B cell (primary cell): ENCODE measurements around the gene CCDC43. TPM values are rescaled to one million over a fixed set of nuclear protein-coding genes. Genes with fewer than 3 reads are reported as not detected.
"Not testable (repeated sequence)": the region's sequence is repeated elsewhere in the genome, so short reads cannot be mapped to it uniquely, and the experiment has no call there.

Experiments used
- ATAC-seq: fragments of 200-7000 bp; cut with Tn5 transposase; one replicate; pipeline ENCODE4 v1.10.0; 2021; ENCODE audit warnings: low read depth, mild to moderate bottlenecking, moderate number of reproducible peaks, moderate library complexity
- CTCF ChIA-PET: fragments of 350-600 bp; sonication (Branson Sonifier 250); formaldehyde crosslinking; loops from one replicate; lab custom pipeline; 2021; ENCODE audit warnings: antibody characterized with exemption, inconsistent platforms; lab: Charles Lee
- POLR2A ChIA-PET: fragments of 350-600 bp; sonication (Branson Sonifier 250); formaldehyde crosslinking; loops from one replicate; lab custom pipeline; 2021; ENCODE audit warnings: antibody characterized with exemption; lab: Charles Lee
- DNase-seq: peaks from one replicate; pipeline ENCODE4 v3.0.0; 2013
- H2AFZ ChIP-seq: 2 replicates; pipeline ENCODE4 v1.6.1; 2012; ENCODE audit warnings: mild to moderate bottlenecking, low read depth, low read length; ENCODE audit not compliant: insufficient read depth, poor library complexity, severe bottlenecking
- H3K27ac ChIP-seq, 2 donors: 1 replicate in 1 of 2; 2 replicates in 1 of 2; pipeline ENCODE4 v1.5.1; 2012 to 2013; ENCODE audit warnings: low read length in 2 of 2, mild to moderate bottlenecking in 2 of 2, moderate library complexity in 1 of 2
- H3K27me3 ChIP-seq, 4 experiments: fragments of 200-600 bp in 1 of 4; sonication (generic) in 1 of 4; replicated peaks in 1 of 4; 1 replicate in 2 of 4; 2 replicates in 2 of 4; pipeline versions ENCODE4 v1.6.1 to v1.7.0; 2013 to 2016; ENCODE audit warnings: low read length in 3 of 4, mild to moderate bottlenecking in 2 of 4, mixed read lengths in 1 of 4, moderate library complexity in 1 of 4; ENCODE audit not compliant: insufficient read depth in 4 of 4, control insufficient read depth in 3 of 4; ENCODE audit errors: control extremely low read depth in 1 of 4
- H3K36me3 ChIP-seq, 2 experiments: replicated peaks in 1 of 2; 1 replicate in 1 of 2; 2 replicates in 1 of 2; pipeline versions ENCODE4 v1.6.1 to v1.7.1; 2013; ENCODE audit warnings: low read length in 1 of 2; ENCODE audit not compliant: insufficient read depth in 2 of 2, control insufficient read depth in 1 of 2; ENCODE audit errors: control extremely low read depth in 1 of 2, extremely low read depth in 1 of 2
- H3K4me1 ChIP-seq, 2 donors: fragments of 200-600 bp in 1 of 2; sonication (generic) in 1 of 2; 1 replicate in 1 of 2; 2 replicates in 1 of 2; pipeline versions ENCODE4 v1.5.1 to v1.6.1; 2013 to 2017; ENCODE audit warnings: low read length in 2 of 2; ENCODE audit not compliant: control insufficient read depth in 2 of 2, insufficient read depth in 2 of 2
- H3K4me2 ChIP-seq: replicated peaks from 2 replicates; pipeline ENCODE3; 2012; ENCODE audit warnings: mild to moderate bottlenecking, low read depth, low read length; ENCODE audit not compliant: poor library complexity, severe bottlenecking
- H3K4me3 ChIP-seq, 5 experiments: fragments of 200-600 bp in 1 of 5; sonication (generic) in 1 of 5; 1 replicate in 3 of 5; 2 replicates in 2 of 5; pipeline versions ENCODE4 v1.5.1 to v1.7.0; 2011 to 2016; ENCODE audit warnings: low read length in 4 of 5, mild to moderate bottlenecking in 4 of 5, low read depth in 2 of 5, control low read depth in 1 of 5, moderate library complexity in 1 of 5; ENCODE audit not compliant: insufficient read depth in 1 of 5; ENCODE audit errors: control extremely low read depth in 1 of 5, extremely low read depth in 1 of 5
- H3K79me2 ChIP-seq: fragments of 200-600 bp; sonication (generic); one replicate; pipeline ENCODE4 v1.6.0; 2016; ENCODE audit warnings: low read length; ENCODE audit not compliant: control insufficient read depth, insufficient read depth
- H3K9ac ChIP-seq: fragments of 200-600 bp; sonication (generic); 2 replicates; pipeline ENCODE4 v1.6.1; 2017; ENCODE audit warnings: mild to moderate bottlenecking, low read length, moderate library complexity
- H3K9me3 ChIP-seq, 3 donors: one replicate each; pipeline versions ENCODE4 v1.6.1 to v1.7.1; 2013; ENCODE audit warnings: low read length in 2 of 3; ENCODE audit not compliant: control insufficient read depth in 2 of 3, insufficient read depth in 1 of 3; ENCODE audit errors: control extremely low read depth in 1 of 3
- H4K20me1 ChIP-seq: 2 replicates; pipeline ENCODE4 v1.6.0; 2012; ENCODE audit warnings: mild to moderate bottlenecking, low read length; ENCODE audit not compliant: insufficient read depth, control insufficient read depth, poor library complexity, severe bottlenecking
- H3K27ac Mint-ChIP-seq: one replicate; pipeline ENCODE4 v1.8.0; 2021; ENCODE audit warnings: mixed read lengths
- H3K27me3 Mint-ChIP-seq: one replicate; pipeline ENCODE4 v1.8.0; 2021; ENCODE audit warnings: mixed read lengths
- H3K4me1 Mint-ChIP-seq: one replicate; pipeline ENCODE4 v1.8.0; 2021; ENCODE audit warnings: mixed read lengths
- H3K4me3 Mint-ChIP-seq: one replicate; pipeline ENCODE4 v1.8.0; 2021; ENCODE audit warnings: mixed read lengths
- H3K9me3 Mint-ChIP-seq: one replicate; pipeline ENCODE4 v1.8.0; 2022; ENCODE audit warnings: mixed read lengths; ENCODE audit not compliant: insufficient read depth
- EZH2 ChIP-seq: IDR thresholded peaks from 2 replicates; pipeline ENCODE4 v1.6.1; 2012; ENCODE audit warnings: borderline replicate concordance, low read depth, mild to moderate bottlenecking, moderate library complexity, low read length; ENCODE audit not compliant: insufficient read depth, poor library complexity, severe bottlenecking
- WGBS: methylation state at CpG from one replicate; pipeline ENCODE4 v1.1.5; 2013; ENCODE audit warnings: missing lambda C conversion rate; ENCODE audit not compliant: insufficient coverage; 5-methylcytosine and 5-hydroxymethylcytosine counted together
- intact Hi-C: fragments of 100-400 bp; cut with micrococcal nuclease; formaldehyde crosslinking; loops from one replicate; pipeline ENCODE4 v1.10.0; 2022
- polyA plus RNA-seq: library from polyadenylated mRNA; depleted of rRNA; stranded (reverse); fragments of >200 nt; gene quantifications from 2 replicates; pipeline ENCODE4 v1.2.3, GENCODE V29; 2012
- total RNA-seq, 2 donors: library from RNA; stranded (reverse); fragments of 120-200 nt in 1 of 2; gene quantifications; 1 replicate in 1 of 2; 2 replicates in 1 of 2; pipeline versions ENCODE4 v1.2.3 to v1.2.4, GENCODE V29; 2013 to 2022
- TF ChIP-seq, protein P1 (sequence below): fragments of 200-600 bp; IDR thresholded peaks from one replicate; pipeline ENCODE4 v1.8.0; 2022; ENCODE audit warnings: antibody characterized with exemption, mild to moderate bottlenecking

The CCDC43 gene
- total and polyA plus RNA-seq, 2 donors (not counting 1 experiment from before 2014, with no cell fraction given) = 3.3 to 22.7 TPM

DNA sequence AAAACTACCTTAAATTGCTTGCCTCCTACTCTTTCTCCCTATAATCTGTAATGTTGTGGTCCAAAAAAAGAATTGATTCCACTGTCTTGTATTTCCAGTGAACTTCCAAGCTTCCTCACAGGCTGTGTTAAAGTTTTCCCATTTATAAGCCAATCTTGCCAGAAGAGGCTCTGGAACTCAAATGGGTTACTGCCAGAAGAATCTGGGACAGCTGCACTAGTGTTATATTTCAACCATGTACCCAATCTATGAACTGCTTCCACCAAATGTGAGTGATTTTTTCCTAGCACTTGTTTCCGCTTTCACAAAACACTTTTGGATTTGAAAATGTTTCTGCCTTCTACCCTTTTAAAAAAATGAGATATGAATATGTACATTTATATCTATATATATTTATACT lies 1.8 kb downstream of the CCDC43 start:
- Histone ChIP-seq H2AFZ (no peak overlapping the region), H3K27ac (no peak overlapping the region), H3K4me1 (peaks cover 12 to 18% of the 10 kb centered on the region in 2 donors), H3K4me2 (no peak overlapping the region), H3K79me2 (peaks cover 35% of the 10 kb centered on the region), H3K27me3 (no peaks in the 10 kb centered on the region), H3K9ac (no peak overlapping the region), H3K9me3 (no peaks in the 10 kb centered on the region), H3K36me3 (peaks cover 6 to 13% of the 10 kb centered on the region in 2 experiments), H3K4me3 (no peak overlapping the region), H4K20me1 (no peaks in the 10 kb centered on the region)
- Mint-ChIP-seq H3K27ac (no peak overlapping the region), H3K4me3 (no peak overlapping the region), H3K4me1 (peaks cover 25% of the 10 kb centered on the region), H3K9me3 (no peaks in the 10 kb centered on the region), H3K27me3 (no peaks in the 10 kb centered on the region)
- TF ChIP-seq, protein P1, sequence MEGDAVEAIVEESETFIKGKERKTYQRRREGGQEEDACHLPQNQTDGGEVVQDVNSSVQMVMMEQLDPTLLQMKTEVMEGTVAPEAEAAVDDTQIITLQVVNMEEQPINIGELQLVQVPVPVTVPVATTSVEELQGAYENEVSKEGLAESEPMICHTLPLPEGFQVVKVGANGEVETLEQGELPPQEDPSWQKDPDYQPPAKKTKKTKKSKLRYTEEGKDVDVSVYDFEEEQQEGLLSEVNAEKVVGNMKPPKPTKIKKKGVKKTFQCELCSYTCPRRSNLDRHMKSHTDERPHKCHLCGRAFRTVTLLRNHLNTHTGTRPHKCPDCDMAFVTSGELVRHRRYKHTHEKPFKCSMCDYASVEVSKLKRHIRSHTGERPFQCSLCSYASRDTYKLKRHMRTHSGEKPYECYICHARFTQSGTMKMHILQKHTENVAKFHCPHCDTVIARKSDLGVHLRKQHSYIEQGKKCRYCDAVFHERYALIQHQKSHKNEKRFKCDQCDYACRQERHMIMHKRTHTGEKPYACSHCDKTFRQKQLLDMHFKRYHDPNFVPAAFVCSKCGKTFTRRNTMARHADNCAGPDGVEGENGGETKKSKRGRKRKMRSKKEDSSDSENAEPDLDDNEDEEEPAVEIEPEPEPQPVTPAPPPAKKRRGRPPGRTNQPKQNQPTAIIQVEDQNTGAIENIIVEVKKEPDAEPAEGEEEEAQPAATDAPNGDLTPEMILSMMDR = no peak
- TF ChIP-seq EZH2 = no peak
- DNase-seq = no peak
- ChIA-PET CTCF (interaction anchor here (0.8 kb wide), 1 partner anchor 92 kb away, joined by 3 read pairs; no protein-coding TSS in a partner anchor), POLR2A (no interaction called here)
- intact Hi-C loops = no loop called here
- no peak for ATAC-seq
- no CpG with 5 or more reads among the region's 1 CpG for WGBS

DNA sequence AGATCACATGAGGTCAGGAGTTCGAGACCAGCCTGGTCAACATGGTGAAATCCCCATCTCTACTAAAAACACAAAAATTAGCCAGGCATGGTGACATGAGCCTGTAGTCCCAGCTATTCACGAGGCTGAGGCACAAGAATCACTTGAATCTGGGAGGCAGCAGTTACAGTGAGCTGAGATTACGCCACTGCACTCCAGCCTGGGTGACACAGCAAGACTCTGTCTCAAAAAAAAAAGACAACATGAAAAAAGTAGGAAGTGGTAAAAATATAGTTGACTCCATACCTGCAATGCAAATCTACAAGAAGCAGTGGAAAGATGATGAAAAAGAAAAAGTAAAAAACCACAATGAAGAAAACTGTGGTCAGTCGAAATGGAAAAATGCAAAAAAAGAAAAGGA lies 6.3 kb downstream of the CCDC43 start:
- H3K9ac ChIP-seq, H3K4me3 ChIP-seq, H4K20me1 ChIP-seq, DNase-seq, H3K27me3 ChIP-seq, H3K4me3 Mint-ChIP-seq, H3K9me3 Mint-ChIP-seq, H3K27ac ChIP-seq, POLR2A ChIA-PET, intact Hi-C loops, H3K4me2 ChIP-seq, H3K4me1 Mint-ChIP-seq, H3K4me1 ChIP-seq, H3K9me3 ChIP-seq, H3K27ac Mint-ChIP-seq, H3K27me3 Mint-ChIP-seq, ATAC-seq, CTCF ChIA-PET, H2AFZ ChIP-seq: not testable (repeated sequence)
- WGBS = 67% methylated on average over 4 of the region's 4 CpGs
- H3K79me2 ChIP-seq = peaks cover 22% of the 10 kb centered on the region
- peaks cover 23 to 40% of the 10 kb centered on the region in 2 experiments for H3K36me3 ChIP-seq
